HUDEP-2 (cell line): ENCODE results near the gene ATP2B1.

Source experiments
- DNase-seq, 76 experiments: peaks; one replicate each; lab custom pipeline; 2025; ENCODE audit not compliant: unreplicated experiment in 76 of 76; lab: John Stamatoyannopoulos, UW

The ATP2B1 gene

DNA sequence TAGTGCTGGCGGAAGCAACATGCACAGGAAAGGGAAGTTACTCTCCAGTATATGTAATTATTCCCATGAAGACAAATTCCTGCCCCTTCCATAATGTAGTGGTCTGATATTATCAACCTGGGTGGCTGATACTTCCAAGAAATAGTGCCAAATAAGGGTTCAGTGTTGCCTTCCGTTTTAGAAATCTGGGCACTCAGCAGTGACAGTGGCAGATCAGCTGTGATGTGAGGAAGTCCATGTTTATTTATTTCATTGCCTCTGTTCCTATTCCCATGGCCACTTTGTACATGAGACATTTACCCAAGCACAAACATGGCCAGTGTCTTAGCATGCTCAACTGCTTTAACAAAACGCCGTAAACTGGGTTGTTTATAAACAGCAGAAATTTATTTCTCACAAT, 162.5 kb downstream of the ATP2B1 start:
- DNase-seq, result no peak

DNA sequence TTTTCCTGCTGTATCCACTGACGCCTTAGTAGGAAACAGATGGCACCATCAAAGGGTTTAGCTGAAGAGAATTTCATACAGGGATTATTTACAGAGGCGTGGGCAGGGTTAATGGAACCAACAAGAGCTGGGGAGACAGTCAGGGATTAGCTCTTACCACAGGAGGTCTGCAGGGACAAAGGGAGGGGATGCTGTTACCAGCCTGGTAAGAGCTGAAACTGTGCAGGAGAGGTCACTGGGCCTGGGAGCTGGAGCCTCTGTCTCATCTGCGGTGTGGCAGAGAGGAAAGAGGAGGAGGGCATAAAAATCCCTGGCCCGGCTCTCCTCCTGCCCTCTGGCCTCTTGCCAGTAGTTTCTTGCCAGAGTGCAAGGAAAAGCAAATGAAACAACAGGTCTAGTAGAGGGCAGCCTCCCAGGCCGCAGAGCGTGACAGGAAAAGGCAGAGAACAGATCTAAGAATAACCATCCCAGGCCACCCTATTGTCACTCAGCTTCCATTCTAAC, 163.9 kb downstream of the ATP2B1 start:
- DNase-seq, result no peak

DNA sequence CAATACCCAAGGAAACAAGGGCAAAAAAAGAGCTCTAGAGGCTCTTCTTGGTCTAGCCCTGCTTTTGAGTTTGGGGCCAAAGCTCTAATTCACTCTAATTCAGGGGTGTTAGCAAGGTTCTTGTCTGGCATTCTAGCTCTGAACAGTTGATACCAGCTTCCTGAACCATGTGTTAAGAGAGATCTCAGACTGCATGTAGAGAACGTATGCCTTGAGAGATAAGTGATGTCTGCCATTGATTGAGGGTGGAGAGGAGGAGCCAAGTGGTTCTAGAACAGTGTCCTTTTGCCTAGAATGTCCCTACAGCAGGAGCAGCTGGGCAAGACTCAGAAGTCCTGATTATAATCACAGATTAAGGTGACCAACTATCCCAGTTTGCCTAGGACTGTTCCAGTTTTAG, 164.6 kb downstream of the ATP2B1 start:
- peak in 47 of 76 experiments; percentile 2 to 78 (median 36) for DNase-seq

DNA sequence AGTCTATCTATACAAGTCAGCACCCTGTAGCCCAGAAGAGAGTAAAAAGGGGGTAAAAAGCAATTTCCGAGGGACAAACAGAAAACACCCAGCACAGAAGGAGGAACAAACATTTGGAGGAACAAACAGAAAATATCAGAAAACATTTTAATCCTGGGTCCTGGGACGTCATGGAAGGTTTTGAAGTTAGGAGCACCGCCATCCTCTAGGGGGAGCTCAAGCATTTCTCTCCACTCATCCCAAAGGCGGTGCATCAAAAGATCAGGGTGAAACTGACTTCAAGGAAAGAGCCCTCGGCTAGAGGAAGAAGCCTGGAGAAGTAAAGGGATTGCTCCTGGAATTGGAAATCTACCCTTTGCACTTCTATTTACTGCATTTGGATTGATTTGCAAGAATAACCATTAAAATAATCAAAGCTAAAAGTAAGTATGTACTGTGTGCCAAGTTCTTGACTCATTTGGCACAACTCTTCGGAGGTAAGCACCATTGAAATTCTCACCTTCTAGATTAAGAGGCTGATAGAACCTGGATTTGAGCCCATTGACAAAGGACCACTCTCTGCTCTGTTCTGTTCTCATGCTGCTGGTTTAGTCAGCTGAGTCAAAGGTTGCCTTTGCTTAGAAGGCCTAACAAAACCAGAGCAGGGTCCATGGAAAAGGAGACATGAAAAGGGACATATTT, 165.6 kb downstream of the ATP2B1 start:
- DNase-seq, result peak in 61 of 76 experiments; percentile 8 to 81 (median 42)

DNA sequence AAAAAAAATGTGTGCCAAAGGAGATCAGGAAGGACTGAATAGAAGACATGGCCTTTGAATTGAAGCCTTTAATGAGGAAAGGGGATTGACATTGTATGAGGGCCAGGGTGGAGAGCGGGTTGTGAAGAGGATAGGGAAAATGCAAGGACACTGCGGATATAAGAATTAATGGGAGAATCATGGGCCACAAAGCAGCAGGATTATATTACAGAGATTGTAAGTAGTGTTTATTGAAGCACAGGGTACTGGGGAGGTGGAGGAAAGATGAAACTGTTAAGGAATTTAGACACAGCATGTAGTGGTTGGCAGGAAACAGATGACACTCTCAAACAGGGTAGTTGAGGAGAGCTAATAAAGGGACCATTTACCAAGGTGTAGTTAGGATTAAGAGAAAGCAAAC, 166.4 kb downstream of the ATP2B1 start:
- DNase-seq, result no peak

DNA sequence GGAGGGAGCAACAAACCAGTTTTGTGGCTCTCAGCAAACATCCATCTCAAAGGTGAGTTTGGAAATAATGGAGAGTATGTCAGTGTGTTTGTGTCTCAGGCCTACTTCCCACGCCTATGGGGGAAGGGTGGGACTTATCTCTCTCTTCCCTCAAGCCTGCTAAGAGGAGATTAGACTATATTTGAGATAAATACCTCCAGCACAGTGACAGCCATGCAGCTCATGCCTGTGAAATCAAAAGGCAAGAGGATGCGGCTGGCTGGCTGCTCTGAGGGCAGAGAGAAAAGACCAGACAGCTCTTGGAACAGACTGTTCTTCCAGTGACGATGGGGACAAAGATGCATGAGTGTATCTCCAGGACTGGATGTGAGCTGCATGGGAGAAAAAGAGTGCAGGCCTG, 168.1 kb downstream of the ATP2B1 start:
- DNase-seq, result peak in 72 of 76 experiments; percentile 9 to 90 (median 60)

DNA sequence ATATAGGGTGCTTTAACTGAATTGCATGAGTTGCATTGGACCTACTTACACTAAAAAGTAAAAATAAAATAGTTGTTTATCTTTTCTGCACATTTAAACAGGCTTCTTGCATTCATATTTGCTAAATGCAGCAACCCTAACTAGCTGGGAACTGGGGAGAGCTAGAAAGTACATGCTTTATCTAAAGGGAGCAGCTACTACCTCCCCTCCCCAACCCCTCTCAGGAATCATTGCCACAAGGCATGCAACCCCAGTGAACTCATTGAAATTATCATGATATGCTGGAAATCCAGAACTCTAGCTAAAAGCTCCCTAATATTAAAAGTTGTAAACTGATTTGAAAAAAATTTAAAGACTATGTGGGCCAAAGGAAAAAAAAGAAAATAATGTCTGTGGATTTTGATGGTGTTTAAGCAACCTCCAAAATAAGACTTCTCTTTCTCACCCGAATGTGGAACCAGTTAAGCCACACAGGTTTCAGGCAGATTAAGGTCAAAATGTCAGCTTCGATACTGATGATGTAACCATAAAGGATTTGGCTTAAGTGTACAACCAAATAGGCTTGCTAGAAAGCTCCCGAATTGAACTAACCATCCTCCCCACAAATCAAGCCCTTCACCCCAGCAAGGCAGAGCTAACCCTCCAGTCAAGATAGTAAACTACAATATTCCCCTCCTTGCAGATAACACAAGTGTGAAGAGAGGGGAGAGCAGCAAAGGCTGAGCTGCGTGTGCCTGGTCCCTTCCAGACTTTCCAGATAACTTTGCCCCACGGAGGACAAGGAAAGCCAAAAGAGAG, 169.0 kb downstream of the ATP2B1 start:
- peak in 8 of 76 experiments; percentile 5 to 23 (median 11) for DNase-seq

DNA sequence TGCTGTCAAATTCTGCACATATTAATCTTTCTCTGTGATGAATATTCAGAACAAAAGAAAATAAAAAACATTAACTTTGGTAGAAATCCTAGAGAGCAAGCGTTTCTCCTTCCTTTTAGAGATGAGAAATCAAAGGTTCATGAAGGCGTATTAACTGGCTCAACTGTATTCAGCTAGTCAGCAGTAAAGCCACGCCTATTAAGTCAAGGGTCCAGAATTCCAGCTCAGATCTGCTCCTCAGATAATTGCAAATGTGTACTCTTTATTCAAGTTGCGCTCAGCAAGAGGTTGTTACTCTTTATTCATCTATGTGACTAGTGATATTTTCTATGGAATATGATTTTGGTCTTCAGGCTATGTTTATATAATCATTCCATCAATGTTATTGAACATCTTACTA, 169.7 kb downstream of the ATP2B1 start:
- DNase-seq, result no peak
